ENCODE data around the gene RALGPS1.

Gene RALGPS1

GRCh38 chr9:127113191-127113972, 198.8 kb downstream of the RALGPS1 start:
- TF ChIP-seq Cebpa-rat (IDR thresholded peaks at IDR 0.05) = no peak

GRCh38 chr9:127114606-127115005, 200.0 kb downstream of the RALGPS1 start:
- peaks cover 19 to 46% (median 43%) of the 10 kb centered on the region in 10 experiments for H3K4me1 ChIP-seq
- H3K27me3 ChIP-seq = no peaks in the 10 kb centered on the region
- H3K27ac ChIP-seq = no peak overlapping the region
- H3K9ac ChIP-seq = no peak overlapping the region
- no peak overlapping the region for H3K4me2 ChIP-seq
- H4K20me1 ChIP-seq = peaks cover 0 to 7% (median 0%) of the 10 kb centered on the region in 11 experiments; a peak in 2 of 22 replicates
- H3K9me3 ChIP-seq (replicated peaks in 1 of 11) = no peaks in the 10 kb centered on the region
- H3K4me3 ChIP-seq = no peak overlapping the region
- H3K36me3 ChIP-seq = peaks cover 0 to 10% (median 0%) of the 10 kb centered on the region in 11 experiments; a peak in 2 of 22 replicates
- no peak for TF ChIP-seq Cebpa-rat (IDR thresholded peaks at IDR 0.05)

More at GRCh38 chr9:127113191-127113972, 198.8 kb downstream of the RALGPS1 start:
- no peak overlapping the region for H3K9ac ChIP-seq
- peaks cover 19 to 33% (median 31%) of the 10 kb centered on the region in 10 experiments for H3K4me1 ChIP-seq
- H3K27ac ChIP-seq = no peak overlapping the region
- H3K4me2 ChIP-seq = no peak overlapping the region
- H3K36me3 ChIP-seq = peaks cover 0 to 9% (median 0%) of the 10 kb centered on the region in 11 experiments; a peak in 3 of 22 replicates
- no peaks in the 10 kb centered on the region for H3K9me3 ChIP-seq (replicated peaks in 1 of 11)
- peaks cover 0 to 6% (median 0%) of the 10 kb centered on the region in 11 experiments; a peak in 3 of 22 replicates for H4K20me1 ChIP-seq
- H3K27me3 ChIP-seq = no peaks in the 10 kb centered on the region
- no peak overlapping the region for H3K4me3 ChIP-seq

- Histone ChIP-seq H3K4me1 (peaks cover 19 to 62% (median 59%) of the 10 kb centered on the region in 10 experiments), H3K9ac (peak overlapping the region in 8 of 11 experiments; percentile 38 to 64 (median 48); a peak in 12 of 22 replicates), H4K20me1 (peaks cover 0 to 16% (median 0%) of the 10 kb centered on the region in 11 experiments; a peak in 3 of 22 replicates), H3K9me3 (replicated peaks in 1 of 11) (no peaks in the 10 kb centered on the region), H3K4me3 (peak overlapping the region in 5 of 10 experiments; percentile 3 to 18 (median 5); a peak in 3 of 20 replicates), H3K27me3 (peaks cover 0 to 12% (median 0%) of the 10 kb centered on the region in 11 experiments; a peak in 4 of 22 replicates), H3K27ac (peak overlapping the region in 9 of 11 experiments; percentile 62 to 79 (median 77); a peak in 18 of 22 replicates), H3K36me3 (peaks cover 0 to 10% (median 0%) of the 10 kb centered on the region in 11 experiments; a peak in 2 of 22 replicates), H3K4me2 (peak overlapping the region; percentile 54 to 99 (median 89))
- TF ChIP-seq Cebpa-rat (IDR thresholded peaks at IDR 0.05) = no peak
Measured at GRCh38 chr9:127116088-127116726, 201.6 kb downstream of the RALGPS1 start.

DNA sequence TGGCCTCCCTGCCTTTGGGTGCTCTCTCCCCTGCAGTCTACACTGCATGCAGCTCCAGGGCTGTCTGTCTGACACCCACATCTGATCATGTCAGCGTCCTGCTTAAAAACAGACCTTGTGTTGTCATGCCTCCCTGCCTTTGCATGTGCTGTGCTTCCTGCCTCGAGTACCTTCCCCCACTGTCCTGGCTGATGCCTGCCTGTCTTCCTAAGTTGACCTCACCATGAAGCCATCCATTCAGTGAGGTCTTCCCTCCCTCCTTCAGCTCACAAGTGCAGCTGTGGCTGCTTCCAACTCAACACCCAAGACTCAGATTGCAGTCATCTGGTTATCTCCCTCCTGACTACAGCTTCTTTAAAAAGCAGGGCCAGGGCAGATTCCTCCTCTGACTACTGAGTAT, 202.4 kb downstream of the RALGPS1 start:
- Histone ChIP-seq H4K20me1 (peaks cover 0 to 14% (median 0%) of the 10 kb centered on the region in 11 experiments; a peak in 4 of 22 replicates), H3K4me2 (peak overlapping the region; percentile 54 to 99 (median 89)), H3K4me1 (peaks cover 24 to 69% (median 66%) of the 10 kb centered on the region in 10 experiments), H3K27me3 (peaks cover 0 to 20% (median 0%) of the 10 kb centered on the region in 11 experiments; a peak in 6 of 22 replicates), H3K9me3 (replicated peaks in 1 of 11) (no peaks in the 10 kb centered on the region), H3K27ac (peak overlapping the region in 9 of 11 experiments; percentile 62 to 79 (median 77); a peak in 18 of 22 replicates), H3K36me3 (peaks cover 0 to 10% (median 0%) of the 10 kb centered on the region in 11 experiments; a peak in 2 of 22 replicates), H3K4me3 (no peak overlapping the region), H3K9ac (peak overlapping the region in 7 of 11 experiments; percentile 38 to 64 (median 50); a peak in 8 of 22 replicates)
- TF ChIP-seq Cebpa-rat (IDR thresholded peaks at IDR 0.05) = no peak

GRCh38 chr9:127117801-127118200, 203.2 kb downstream of the RALGPS1 start:
- Histone ChIP-seq H3K4me2 (peak overlapping the region in 10 of 11 experiments; percentile 54 to 99 (median 90); a peak in 20 of 22 replicates), H3K27ac (peak overlapping the region in 6 of 11 experiments; percentile 72 to 79 (median 78); a peak in 9 of 22 replicates), H3K4me1 (peaks cover 32 to 78% (median 74%) of the 10 kb centered on the region in 10 experiments), H3K27me3 (peaks cover 0 to 27% (median 0%) of the 10 kb centered on the region in 11 experiments; a peak in 6 of 22 replicates), H4K20me1 (peaks cover 0 to 12% (median 0%) of the 10 kb centered on the region in 11 experiments; a peak in 4 of 22 replicates), H3K4me3 (no peak overlapping the region), H3K9me3 (replicated peaks in 1 of 11) (no peaks in the 10 kb centered on the region), H3K36me3 (peaks cover 0 to 10% (median 0%) of the 10 kb centered on the region in 11 experiments; a peak in 1 of 22 replicates), H3K9ac (peak overlapping the region in 3 of 11 experiments; percentile 54 to 64 (median 57); a peak in 2 of 22 replicates)
- TF ChIP-seq Cebpa-rat (IDR thresholded peaks at IDR 0.05) = no peak

DNA sequence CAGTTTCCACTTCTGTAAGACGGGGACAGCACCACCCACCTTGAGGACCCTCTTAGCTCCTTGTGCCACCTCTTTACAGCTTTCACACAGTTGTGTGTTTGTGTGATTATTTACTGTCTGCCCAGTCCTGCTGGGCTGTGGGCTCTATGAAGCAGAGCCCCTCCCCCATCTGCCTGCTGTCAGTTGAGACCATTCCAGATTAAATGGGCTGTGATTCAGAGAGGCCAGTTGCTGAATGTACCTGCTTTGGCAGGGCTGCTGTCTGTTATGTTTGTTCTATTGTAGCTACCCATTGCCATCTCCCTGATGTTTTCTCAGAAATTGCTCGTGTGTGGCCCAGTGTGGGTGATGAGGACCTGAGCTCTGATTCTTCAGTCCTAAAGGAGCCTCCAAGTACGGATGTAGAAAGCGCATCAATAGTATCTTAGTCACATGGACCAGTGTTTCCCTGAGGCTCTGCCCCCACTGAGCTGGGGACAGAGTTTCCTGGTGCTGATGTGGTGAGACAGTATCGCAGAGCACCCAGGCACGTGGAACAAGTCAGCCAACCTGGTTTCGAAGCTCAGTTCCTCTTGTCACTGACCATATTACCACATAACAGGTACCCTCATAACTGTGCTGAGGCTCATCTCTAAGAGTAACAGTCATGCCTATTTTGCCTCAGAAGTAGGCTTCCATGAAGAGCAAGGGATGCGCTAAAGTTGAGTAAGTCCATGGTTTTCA, 204.2 kb downstream of the RALGPS1 start:
- no peak overlapping the region for H3K4me3 ChIP-seq
- peak overlapping the region in 2 of 11 experiments; percentile 11 to 16; a peak in 3 of 22 replicates for H3K27ac ChIP-seq
- H4K20me1 ChIP-seq = peaks cover 0 to 20% (median 0%) of the 10 kb centered on the region in 11 experiments; a peak in 4 of 22 replicates
- H3K9me3 ChIP-seq (replicated peaks in 1 of 11) = no peaks in the 10 kb centered on the region
- H3K4me1 ChIP-seq = peaks cover 40 to 87% (median 84%) of the 10 kb centered on the region in 10 experiments
- H3K4me2 ChIP-seq = peak overlapping the region in 9 of 11 experiments; percentile 90 to 100 (median 98); a peak in 16 of 22 replicates
- no peak for TF ChIP-seq Cebpa-rat (IDR thresholded peaks at IDR 0.05)
- peaks cover 0 to 37% (median 0%) of the 10 kb centered on the region in 11 experiments; a peak in 6 of 22 replicates for H3K27me3 ChIP-seq
- no peak overlapping the region for H3K9ac ChIP-seq
- peaks cover 0 to 10% (median 0%) of the 10 kb centered on the region in 11 experiments; a peak in 1 of 22 replicates for H3K36me3 ChIP-seq

DNA sequence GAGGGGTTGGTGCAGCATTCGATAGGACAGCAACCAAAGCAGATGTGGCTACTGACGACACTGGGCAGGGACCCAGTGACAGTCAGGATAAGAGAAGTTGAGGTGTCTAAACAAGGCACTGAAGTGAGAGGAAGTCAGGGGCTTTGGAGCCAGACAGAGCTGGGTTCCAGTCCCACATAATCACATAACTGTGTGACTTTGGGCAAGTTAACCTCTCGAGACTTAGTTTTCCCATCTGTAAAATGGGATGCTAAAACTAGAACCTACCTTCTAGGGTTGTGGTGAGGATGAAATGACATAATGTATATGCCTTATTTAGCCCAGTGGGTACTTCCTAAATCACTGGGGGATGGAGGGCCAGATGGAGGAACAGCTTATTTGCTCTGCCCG, 204.7 kb downstream of the RALGPS1 start:
- Histone ChIP-seq H4K20me1 (peaks cover 0 to 26% (median 0%) of the 10 kb centered on the region in 11 experiments; a peak in 4 of 22 replicates), H3K9ac (no peak overlapping the region), H3K4me3 (no peak overlapping the region), H3K27ac (peak overlapping the region in 1 of 11 experiments; percentile 16; a peak in 1 of 22 replicates), H3K4me1 (peaks cover 40 to 93% (median 89%) of the 10 kb centered on the region in 10 experiments), H3K9me3 (replicated peaks in 1 of 11) (no peaks in the 10 kb centered on the region), H3K27me3 (peaks cover 0 to 42% (median 0%) of the 10 kb centered on the region in 11 experiments; a peak in 6 of 22 replicates), H3K4me2 (peak overlapping the region in 9 of 11 experiments; percentile 90 to 100 (median 98); a peak in 17 of 22 replicates), H3K36me3 (0 out of 22 replicates have a peak, but pooled peaks cover 0 to 10% (median 0%) of the 10 kb centered on the region in 11 experiments)
- TF ChIP-seq Cebpa-rat (IDR thresholded peaks at IDR 0.05) = no peak
